Mucosa of descending colon (tissue), 3 donors: ENCODE data around the gene FBXO27. TPM values are rescaled to one million over a fixed set of nuclear protein-coding genes. Genes with fewer than 3 reads are reported as not detected.

Experiments used
- ATAC-seq: fragments of 200-7000 bp; cut with Tn5 transposase; one replicate; pipeline ENCODE4 v1.9.1; 2020; ENCODE audit warnings: mild to moderate bottlenecking, moderate library complexity
- DNase-seq, 3 donors: peaks; one replicate each; pipeline ENCODE4 v3.0.0-alpha.2; 2020
- H3K36me3 ChIP-seq: fragments of 200-600 bp; one replicate; pipeline ENCODE4 v1.8.0; 2021; ENCODE audit warnings: low read depth, mild to moderate bottlenecking
- H3K4me1 ChIP-seq: fragments of 200-600 bp; one replicate; pipeline ENCODE4 v1.8.0; 2021; ENCODE audit warnings: low read depth, mild to moderate bottlenecking
- H3K4me3 ChIP-seq: fragments of 200-600 bp; one replicate; pipeline ENCODE4 v1.8.0; 2021; ENCODE audit warnings: mild to moderate bottlenecking
- H3K9me3 ChIP-seq: fragments of 200-600 bp; one replicate; pipeline ENCODE4 v1.8.0; 2021; ENCODE audit warnings: mild to moderate bottlenecking
- CTCF ChIP-seq: fragments of 200-600 bp; IDR thresholded peaks from one replicate; pipeline ENCODE4 v1.8.0; 2022; ENCODE audit warnings: antibody characterized with exemption, mild to moderate bottlenecking
- intact Hi-C, 2 donors: fragments of 100-400 bp; cut with DNase I in 1 of 2; cut with micrococcal nuclease in 1 of 2; formaldehyde crosslinking; loops; one replicate each; pipeline versions ENCODE4 v1.11.0 to v1.11.1; 2022; cut with DNase I, micrococcal nuclease
- long read RNA-seq, 2 donors: library from polyadenylated mRNA; unstranded; transcript quantifications; one replicate each; pipeline ENCODE4 v2.0.0, GENCODE V29; 2019 to 2021
- total RNA-seq, 3 donors: library from RNA; stranded (reverse); fragmentation: NEBNext Ultra II Directional in 2 of 3; extraction: Animal tissue kit (Norgen Biotek cat#: 25700) in 2 of 3; gene quantifications; one replicate each; pipeline versions ENCODE4 v1.2.1 to v1.2.4, GENCODE V29; 2021 to 2023
- donor health status: DM: no; HTN: no; CAD: no; lungs with moderate emphysema.
- donor health status: DM: no; HTN: no; CAD: no.
- donor health status: DM: no; HTN: yes; CAD: no.

Gene FBXO27, protein sequence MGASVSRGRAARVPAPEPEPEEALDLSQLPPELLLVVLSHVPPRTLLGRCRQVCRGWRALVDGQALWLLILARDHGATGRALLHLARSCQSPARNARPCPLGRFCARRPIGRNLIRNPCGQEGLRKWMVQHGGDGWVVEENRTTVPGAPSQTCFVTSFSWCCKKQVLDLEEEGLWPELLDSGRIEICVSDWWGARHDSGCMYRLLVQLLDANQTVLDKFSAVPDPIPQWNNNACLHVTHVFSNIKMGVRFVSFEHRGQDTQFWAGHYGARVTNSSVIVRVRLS
- total RNA-seq = 10 to 100 TPM in 1 of 3 donors, 1 to 10 TPM in 1, under 1 TPM in 1; 0.63 to 10.2 (median 1.5) TPM
- long read RNA-seq, donor 1, partial matches to known transcripts = 14 of 20 reads
- long read RNA-seq, donor 1, other reads (novel, unspliced or antisense) = 6 of 20 reads
- long read RNA-seq, donor 2 = 0 reads

DNA sequence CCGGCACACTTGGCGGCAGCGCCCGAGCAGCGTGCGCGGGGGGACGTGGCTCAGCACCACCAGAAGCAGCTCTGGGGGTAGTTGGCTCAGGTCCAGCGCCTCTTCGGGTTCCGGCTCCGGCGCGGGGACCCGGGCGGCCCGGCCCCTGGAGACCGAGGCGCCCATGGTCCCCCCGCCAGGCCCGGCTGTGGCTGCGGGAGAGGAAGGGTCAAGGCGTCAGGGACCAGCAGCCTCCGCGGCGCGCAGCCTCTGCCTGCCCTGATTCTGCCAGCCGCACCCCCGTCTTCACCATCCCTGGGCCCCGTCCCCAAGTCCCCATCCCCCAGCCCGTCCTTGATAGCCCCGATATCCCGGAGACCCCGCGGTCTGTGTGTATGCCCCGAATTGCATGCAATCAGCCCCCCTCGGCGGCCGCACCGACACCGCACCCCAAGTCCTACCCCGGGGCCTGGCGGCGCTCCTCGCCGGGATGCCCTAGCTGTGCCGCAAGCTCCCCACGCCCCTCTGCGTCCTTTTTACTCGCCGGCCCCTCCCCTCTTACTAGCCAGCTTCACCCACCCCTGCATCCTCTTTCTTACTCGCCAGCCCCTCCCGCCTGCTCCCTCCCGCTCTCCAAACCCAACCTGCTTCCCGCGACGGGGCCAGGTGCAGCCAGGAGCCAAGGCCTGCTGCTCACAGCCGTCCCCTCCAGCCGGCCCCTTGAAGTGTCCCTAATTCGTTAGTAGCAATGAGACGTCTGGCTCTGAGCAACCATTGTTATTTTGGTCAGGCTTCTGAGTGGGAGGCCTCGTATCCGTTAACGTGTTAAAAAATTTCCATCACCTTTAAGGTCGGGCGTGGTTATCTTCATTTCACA is at the start of gene FBXO27:
Gene FBXO27, minus strand, starts transcription at position 487 of the 856 bp plus-strand sequence. Its CDS starts 322 bp downstream, at position 165.
- intact Hi-C loops = no loop called here
- DNase-seq (peak; percentile 4 to 53 (median 26)), ATAC-seq (peak; percentile 7)
- Histone ChIP-seq H3K36me3 (no peaks in the 10 kb centered on the region), H3K4me3 (peak within 1 kb of the TSS; percentile 26), H3K4me1 (peaks cover 8% of the 10 kb centered on the region), H3K9me3 (no peaks in the 10 kb centered on the region)
- no peak for TF ChIP-seq CTCF

- no peak for TF ChIP-seq CTCF
- intact Hi-C loops = no loop called here
- no peak for ATAC-seq
- H3K36me3 ChIP-seq = no peaks in the 10 kb centered on the region
- no peak for DNase-seq
- no peak overlapping the region for H3K4me3 ChIP-seq
- peaks cover 3% of the 10 kb centered on the region for H3K4me1 ChIP-seq
- H3K9me3 ChIP-seq = no peaks in the 10 kb centered on the region
These were observed 48.1 kb upstream of the FBXO27 start for GRCh38 chr19:39080431-39080830.

DNA sequence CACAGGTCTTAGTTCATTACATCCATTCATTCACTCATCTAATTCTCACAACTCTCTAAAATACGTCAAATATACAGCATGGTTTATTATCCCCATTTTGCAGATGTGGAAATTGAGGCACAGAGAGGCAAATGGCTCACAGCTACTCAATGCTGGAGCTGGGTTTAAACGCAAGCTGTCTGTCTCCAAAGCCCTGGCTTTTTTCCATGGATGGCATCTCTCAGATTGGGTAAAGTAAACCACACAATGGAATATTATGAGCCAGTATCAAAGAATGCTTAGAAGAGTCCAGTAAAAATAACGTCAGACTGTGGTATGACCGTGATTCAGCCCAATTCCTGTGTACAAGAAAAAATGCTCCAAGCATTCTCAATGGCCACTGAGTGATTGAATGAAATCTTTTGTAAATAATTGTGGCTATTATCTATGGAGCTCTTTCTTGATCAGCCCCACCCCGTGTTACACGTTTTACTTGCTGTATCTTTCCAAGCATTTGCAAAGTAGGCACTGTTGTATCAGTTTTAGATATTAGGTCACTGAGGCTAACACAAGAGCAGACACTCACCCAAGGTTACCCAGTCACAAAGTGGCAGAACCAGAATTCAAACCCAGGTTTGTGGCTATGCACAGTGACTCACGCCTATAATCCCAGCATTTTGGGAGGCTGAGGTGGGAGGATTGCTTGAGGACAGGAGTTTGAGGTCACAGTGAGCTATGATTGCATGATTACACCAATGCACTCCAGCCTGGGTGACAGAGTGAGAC is 46.3 kb upstream of the FBXO27 start:
- no peak for DNase-seq
- Histone ChIP-seq H3K9me3 (no peaks in the 10 kb centered on the region), H3K4me3 (no peak overlapping the region), H3K4me1 (no peaks in the 10 kb centered on the region), H3K36me3 (no peaks in the 10 kb centered on the region)
- intact Hi-C loops = no loop called here
- no peak for TF ChIP-seq CTCF
- ATAC-seq = no peak

GRCh38 chr19:39077323-39077722 is 45.0 kb upstream of the FBXO27 start:
- Histone ChIP-seq H3K9me3 (no peaks in the 10 kb centered on the region), H3K4me3 (no peak overlapping the region), H3K4me1 (no peaks in the 10 kb centered on the region), H3K36me3 (no peaks in the 10 kb centered on the region)
- TF ChIP-seq CTCF = no peak
- intact Hi-C loops = no loop called here
- DNase-seq = no peak
- no peak for ATAC-seq

DNA sequence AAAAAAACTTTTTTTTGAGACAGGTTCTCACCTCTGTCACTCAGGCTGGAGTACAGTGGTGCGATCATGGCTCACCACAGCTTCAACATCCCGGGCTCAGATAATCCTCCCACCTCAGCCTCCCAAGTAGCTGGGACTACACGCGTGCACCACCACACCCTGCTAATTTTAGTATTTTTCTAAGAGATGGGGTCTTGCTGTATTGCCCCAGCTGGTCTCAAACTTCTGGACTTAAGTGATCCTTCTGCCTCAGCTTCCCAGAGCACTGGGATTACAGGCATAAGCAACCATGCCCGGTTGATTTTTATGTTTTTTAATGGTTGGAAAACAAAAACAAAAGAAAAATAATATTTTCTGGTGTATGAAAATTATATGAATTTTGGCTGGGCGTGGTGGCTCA is 42.6 kb upstream of the FBXO27 start:
- no peak for TF ChIP-seq CTCF
- no peaks in the 10 kb centered on the region for H3K36me3 ChIP-seq
- ATAC-seq = no peak
- H3K4me3 ChIP-seq = no peak overlapping the region
- intact Hi-C loops = no loop called here
- no peak for DNase-seq
- H3K9me3 ChIP-seq = no peaks in the 10 kb centered on the region
- no peaks in the 10 kb centered on the region for H3K4me1 ChIP-seq
